Activated CD4-positive, alpha-beta T cell treated with anti-CD3 and anti-CD28 coated beads, Interleukin-2, amount 50 U/mL, for 4 hours (primary cell): Measurements from ENCODE around the gene TNRC6A.
"Not testable (repeated sequence)": the region's sequence is repeated elsewhere in the genome, so short reads cannot be mapped to it uniquely, and the experiment has no call there.

Experiments
- DNase-seq, 2 experiments: peaks; one replicate each; pipeline ENCODE4 v3.0.0-alpha.2; 2020

TNRC6A gene

DNA sequence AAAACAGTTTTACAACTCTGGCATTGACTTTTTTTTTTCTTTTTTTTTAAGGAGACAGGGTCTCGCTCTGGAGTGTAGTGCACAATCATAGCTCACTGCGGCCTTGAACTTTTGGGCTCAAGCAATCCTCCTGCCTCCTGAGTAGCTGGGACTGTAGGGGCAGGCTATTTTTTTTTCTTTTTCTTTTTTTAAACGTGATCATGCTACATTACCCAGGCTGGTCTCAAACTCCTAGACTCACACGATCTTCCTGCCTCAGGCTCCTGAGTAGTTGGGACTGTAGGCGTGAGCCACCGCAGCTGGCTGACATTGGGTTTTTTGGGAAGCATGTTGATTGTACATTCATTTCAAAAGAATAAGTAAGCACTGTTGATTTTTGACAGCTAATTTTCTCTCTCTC lies 32.1 kb downstream of the TNRC6A start:
- no peak for DNase-seq

- DNase-seq, result no peak
These were observed 35.5 kb downstream of the TNRC6A start for GRCh38 chr16:24764916-24765315.

DNA sequence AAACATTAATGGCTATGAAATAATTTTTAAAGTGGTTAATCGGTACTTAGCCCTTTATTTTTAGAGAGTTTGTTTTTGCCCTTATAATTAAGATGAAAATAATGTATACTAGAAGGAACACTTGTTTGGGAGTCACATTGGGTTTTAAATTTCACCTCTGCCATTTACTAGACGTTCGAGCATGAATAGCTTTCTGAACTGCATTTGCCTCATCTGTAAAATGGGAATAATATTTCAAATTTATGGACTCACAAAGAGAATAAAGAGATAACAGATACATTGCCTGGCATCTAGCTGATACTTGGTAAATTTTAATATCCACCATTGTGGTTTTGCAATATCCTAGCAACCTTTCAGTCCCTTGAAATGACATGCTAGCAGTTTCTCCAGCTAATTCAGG lies 36.6 kb downstream of the TNRC6A start:
- no peak for DNase-seq

GRCh38 chr16:24769806-24770205 lies 40.4 kb downstream of the TNRC6A start:
- DNase-seq, result no peak

DNA sequence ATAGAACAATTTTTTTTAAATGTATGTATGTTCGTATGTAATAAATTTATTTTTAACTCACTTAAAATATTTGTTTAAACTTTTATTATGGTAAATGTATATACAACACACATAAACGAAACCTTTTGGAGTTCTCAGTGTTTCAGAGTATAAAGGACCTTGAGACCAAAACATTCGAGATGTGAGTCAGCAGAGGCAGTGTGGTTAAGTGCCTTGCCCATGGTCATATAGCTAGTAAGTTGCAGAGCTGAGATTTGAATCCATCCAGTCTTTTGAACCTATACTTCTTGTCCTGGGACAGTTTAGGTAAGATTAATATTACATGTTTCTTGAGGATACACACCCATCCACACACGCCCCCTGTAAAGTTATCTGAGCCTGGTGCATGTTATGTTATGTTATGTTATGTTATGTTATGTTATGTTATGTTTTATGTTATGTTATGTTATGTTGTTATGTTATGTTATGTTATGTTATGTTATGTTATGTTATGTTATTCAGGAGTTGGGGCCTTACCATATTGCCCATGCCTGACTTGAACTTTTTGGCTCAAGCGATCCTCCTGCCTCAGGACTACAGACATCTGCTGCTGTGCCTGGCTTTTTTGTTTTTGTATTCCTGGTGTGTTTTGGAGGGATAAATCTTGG lies 41.8 kb downstream of the TNRC6A start:
- no peak for DNase-seq

DNA sequence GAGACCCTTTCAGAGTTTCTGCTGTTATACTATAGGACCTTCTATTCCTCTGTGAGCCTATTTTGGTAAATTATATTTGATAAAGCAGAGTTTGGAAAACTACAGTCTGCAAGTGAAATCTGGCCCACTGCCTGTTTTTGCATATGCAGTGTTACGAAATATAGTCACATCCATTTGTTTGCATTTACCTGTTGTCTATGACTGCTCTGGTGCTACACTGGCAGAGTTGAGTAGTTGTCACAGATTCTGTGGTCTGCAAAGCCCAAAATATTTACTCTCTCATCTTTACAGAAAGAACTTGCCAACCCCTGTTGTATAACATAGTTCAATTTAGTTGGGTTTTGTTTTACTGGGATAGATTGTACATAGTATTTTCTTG lies 42.3 kb downstream of the TNRC6A start:
- no peak for DNase-seq

DNA sequence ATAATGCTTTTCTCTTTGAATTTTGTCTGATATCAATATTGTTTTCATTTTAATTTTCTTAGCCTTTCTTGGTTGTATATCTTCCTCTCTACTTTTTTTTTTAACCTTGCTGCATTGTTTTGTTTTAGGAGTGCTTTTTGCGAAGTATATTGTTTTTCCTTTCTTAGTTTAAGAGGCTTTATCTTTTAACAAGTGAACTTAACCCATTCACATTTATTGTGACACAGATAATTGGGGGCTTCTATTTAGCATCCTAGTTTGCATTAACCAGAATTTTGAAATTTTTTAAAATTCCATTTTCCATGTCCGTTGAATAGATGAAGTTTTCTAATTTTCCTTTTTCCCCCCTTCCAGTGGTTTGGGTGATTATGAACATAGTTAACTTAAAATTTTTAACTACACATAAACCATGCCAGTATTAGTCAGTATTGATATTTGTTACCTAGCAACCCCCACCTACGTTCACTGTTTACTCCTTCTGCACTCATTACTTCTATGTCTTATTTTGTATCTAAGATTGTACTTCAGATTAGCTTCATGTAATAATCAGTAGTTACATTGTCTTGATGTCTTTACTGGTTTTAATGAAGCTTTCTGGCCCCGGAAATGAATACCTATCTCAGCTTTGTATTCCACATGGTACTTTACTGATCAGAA lies 44.4 kb downstream of the TNRC6A start:
- DNase-seq, result no peak

- DNase-seq, result no peak
These were observed 45.1 kb downstream of the TNRC6A start for GRCh38 chr16:24774510-24774909.

- no peak for DNase-seq
These were observed 46.0 kb downstream of the TNRC6A start for GRCh38 chr16:24775455-24775854.

GRCh38 chr16:24776501-24777220 lies 47.2 kb downstream of the TNRC6A start:
- DNase-seq, result no peak

GRCh38 chr16:24778671-24779070 lies 49.2 kb downstream of the TNRC6A start:
- DNase-seq, result no peak

DNA sequence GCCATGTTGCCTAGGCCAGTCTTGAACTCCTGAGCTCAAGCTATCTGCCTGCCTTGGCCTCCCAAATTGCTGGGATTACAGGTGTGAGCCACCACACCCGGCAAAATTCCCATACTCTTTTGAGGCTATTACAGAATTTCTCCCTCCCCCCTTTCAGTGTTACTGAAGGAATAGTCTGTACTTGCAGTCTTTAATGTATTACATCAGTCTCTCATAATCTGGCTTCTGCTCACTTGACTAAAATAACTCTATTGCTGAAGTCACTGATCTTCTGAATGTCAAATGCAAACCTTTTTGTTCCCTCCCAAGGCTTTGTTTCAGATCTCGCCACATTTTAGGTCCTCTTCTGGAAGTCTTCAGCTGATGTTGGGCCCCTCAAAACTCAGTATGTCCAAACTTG lies 51.8 kb downstream of the TNRC6A start:
- DNase-seq, result no peak

DNA sequence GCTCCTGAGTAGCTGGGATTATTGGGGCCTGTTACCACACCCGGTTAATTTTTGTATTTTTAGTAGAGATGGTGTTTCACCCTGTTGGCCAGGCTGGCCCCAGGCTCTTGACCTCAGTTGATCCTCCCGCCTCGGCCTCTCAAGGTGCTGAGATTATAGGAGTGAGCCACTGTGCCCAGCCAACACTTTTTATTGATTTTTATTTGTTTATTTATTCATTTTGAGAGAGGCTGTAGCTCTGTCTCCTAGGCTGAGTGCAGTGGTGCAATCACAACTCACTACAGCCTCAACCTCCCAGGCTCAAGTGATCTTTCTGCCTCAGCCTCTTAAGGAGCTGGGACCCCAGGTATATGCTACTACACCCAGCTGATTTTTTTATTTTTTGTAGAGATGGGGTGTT lies 54.7 kb downstream of the TNRC6A start:
- DNase-seq, result no peak

DNA sequence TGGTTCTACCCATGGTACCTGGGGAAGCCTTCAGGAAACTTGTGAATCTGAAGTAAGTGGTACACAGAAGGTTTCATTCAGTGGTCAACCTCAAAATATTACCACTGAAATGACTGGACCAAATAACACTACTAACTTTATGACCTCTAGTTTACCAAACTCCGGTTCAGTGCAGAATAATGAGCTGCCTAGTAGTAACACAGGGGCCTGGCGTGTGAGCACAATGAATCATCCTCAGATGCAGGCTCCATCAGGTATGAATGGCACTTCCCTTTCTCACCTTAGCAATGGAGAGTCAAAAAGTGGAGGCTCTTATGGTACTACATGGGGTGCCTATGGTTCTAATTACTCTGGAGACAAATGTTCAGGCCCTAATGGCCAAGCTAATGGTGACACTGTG lies 60.4 kb downstream of the TNRC6A start:
- no peak for DNase-seq

GRCh38 chr16:24800586-24800985 lies 71.1 kb downstream of the TNRC6A start:
- no peak for DNase-seq

- no peak for DNase-seq
These were observed 72.4 kb downstream of the TNRC6A start for GRCh38 chr16:24801761-24802302.

- no peak for DNase-seq
These were observed 76.0 kb downstream of the TNRC6A start for GRCh38 chr16:24805484-24805883.

GRCh38 chr16:24807301-24807700 lies 77.8 kb downstream of the TNRC6A start:
- DNase-seq, result no peak

DNA sequence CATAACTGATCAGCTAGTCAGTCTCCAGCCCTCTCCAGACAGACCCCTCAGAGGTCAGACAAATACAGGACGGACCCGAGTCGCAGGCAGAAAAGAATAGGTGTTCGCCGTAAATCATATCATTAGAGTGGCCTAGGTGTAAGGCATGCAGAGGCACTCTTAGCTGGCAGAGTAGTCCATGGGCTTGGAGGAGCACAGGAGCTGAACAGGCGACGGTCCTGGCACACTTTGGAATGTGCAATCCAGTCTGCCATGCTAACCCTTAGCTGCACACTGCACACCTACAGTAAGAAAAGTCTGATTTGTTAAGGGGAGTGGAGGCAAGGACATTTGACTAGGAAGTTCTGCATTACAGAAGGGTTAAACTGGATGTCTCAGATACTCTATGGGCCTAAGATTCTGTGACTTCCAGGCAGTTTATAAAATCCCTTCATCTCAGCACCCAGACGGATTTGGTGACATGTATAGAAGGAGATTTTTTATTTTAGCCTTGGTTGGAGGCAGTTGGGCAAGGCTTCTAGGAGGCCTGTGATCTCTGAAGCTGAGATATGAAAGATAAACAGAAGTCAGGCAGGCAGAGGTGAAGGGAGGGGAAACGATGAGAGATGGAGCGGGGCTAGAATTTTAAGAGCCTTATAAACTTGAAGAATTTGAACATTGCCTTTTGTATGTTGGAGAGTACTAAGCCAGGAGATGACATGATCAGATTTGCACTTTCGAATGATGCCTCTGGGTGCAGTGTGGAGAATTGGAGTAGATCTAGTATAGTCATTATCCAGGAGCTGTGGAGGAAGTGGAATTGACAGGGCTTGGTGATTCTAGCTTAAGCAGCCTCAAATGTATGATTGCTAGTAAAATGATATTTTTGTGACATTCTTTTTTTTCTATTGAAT lies 81.7 kb downstream of the TNRC6A start:
- DNase-seq, result no peak

DNA sequence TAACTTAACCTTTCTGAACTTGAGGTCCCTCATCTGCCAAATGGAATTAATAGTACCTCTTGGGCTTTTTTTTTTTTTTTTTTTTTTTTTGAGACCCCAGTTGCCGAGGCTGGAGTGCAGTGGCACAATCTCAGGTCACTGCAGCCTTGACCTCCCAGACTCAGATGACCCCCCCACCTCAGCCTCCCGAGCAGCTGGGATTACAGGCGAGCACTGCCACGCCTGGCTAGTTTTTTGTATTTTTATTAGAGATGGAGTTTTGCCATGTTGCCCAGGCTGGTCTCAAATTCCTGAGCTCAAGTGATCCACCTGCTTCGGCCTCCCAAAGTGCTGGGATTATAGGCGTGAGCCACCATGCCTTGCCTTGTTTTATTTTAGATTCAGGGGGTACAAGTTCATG lies 83.4 kb downstream of the TNRC6A start:
- DNase-seq, result not testable (repeated sequence)

DNA sequence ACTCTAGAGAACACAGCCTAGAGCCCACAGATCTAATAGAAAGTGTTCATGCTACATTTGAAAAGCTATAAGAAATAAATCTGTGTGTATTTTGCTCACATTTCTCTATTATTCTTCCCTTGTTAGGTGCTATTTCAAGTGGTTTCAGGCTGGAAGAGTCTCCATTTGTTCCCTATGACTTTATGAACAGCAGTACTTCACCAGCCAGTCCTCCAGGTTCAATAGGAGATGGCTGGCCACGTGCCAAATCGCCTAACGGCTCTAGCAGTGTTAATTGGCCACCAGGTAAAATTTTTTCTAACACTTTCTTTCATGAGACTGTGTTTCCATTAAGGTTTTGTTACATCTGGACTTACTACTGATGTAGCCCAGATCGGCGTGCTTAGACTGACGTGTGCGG lies 85.6 kb downstream of the TNRC6A start:
- no peak for DNase-seq

GRCh38 chr16:24816688-24817087 lies 87.2 kb downstream of the TNRC6A start:
- no peak for DNase-seq

- no peak for DNase-seq
These were observed 90.1 kb downstream of the TNRC6A start for GRCh38 chr16:24819462-24820040.
